Measurements from ENCODE around the gene ABCG8. TPM values are rescaled to one million over a fixed set of nuclear protein-coding genes. Genes with fewer than 3 reads are reported as not detected.

The ABCG8 gene
- total RNA-seq, 4 donors from 2014 or later: not detected

- DNase-seq (ENCODE audit: low spot score in 2 of 2): no peak
- Histone ChIP-seq H3K27ac (no peak overlapping the region), H3K4me1 (no peaks in the 10 kb centered on the region), H3K36me3 (peaks cover 76% of the 10 kb centered on the region), H3K9me3 (no peaks in the 10 kb centered on the region), H3K4me3 (no peak overlapping the region), H3K27me3 (no peaks in the 10 kb centered on the region)
- TF ChIP-seq CTCF (IDR thresholded peaks at IDR 0.05) (no peak), POLR2AphosphoS5 (IDR thresholded peaks at IDR 0.05) (no peak), EP300 (IDR thresholded peaks at IDR 0.05) (no peak), POLR2A (IDR thresholded peaks at IDR 0.05) (no peak)
- WGBS: 97% methylated on average over 6 of the region's 6 CpGs
Observed at GRCh38 chr2:43897492-43897891, 58.7 kb downstream of the ABCG8 start.

GRCh38 chr2:43898134-43898837, 59.5 kb downstream of the ABCG8 start:
- TF ChIP-seq CTCF (IDR thresholded peaks at IDR 0.05) (no peak), EP300 (IDR thresholded peaks at IDR 0.05) (no peak), POLR2A (IDR thresholded peaks at IDR 0.05) (no peak), POLR2AphosphoS5 (IDR thresholded peaks at IDR 0.05) (no peak)
- Histone ChIP-seq H3K27me3 (no peaks in the 10 kb centered on the region), H3K27ac (no peak overlapping the region), H3K36me3 (peaks cover 69% of the 10 kb centered on the region), H3K9me3 (no peaks in the 10 kb centered on the region), H3K4me1 (no peaks in the 10 kb centered on the region), H3K4me3 (no peak overlapping the region)
- DNase-seq (ENCODE audit: low spot score in 2 of 2): no peak
- WGBS: 84% methylated on average over 11 of the region's 11 CpGs

- Histone ChIP-seq H3K9me3 (no peaks in the 10 kb centered on the region), H3K27ac (no peak overlapping the region), H3K27me3 (no peaks in the 10 kb centered on the region), H3K4me3 (no peak overlapping the region), H3K36me3 (peaks cover 69% of the 10 kb centered on the region), H3K4me1 (no peaks in the 10 kb centered on the region)
- WGBS: 97% methylated on average over 11 of the region's 11 CpGs
- no peak for DNase-seq (ENCODE audit: low spot score in 2 of 2)
- no peak for TF ChIP-seq EP300 (IDR thresholded peaks at IDR 0.05)
- TF ChIP-seq POLR2A (IDR thresholded peaks at IDR 0.05): no peak
- no peak for TF ChIP-seq CTCF (IDR thresholded peaks at IDR 0.05)
- TF ChIP-seq POLR2AphosphoS5 (IDR thresholded peaks at IDR 0.05): no peak
Observed at GRCh38 chr2:43898838-43899346, 60.1 kb downstream of the ABCG8 start.

- no peak for TF ChIP-seq POLR2AphosphoS5 (IDR thresholded peaks at IDR 0.05)
- TF ChIP-seq CTCF (IDR thresholded peaks at IDR 0.05): no peak
- no peak for TF ChIP-seq POLR2A (IDR thresholded peaks at IDR 0.05)
- TF ChIP-seq EP300 (IDR thresholded peaks at IDR 0.05): no peak
- no peaks in the 10 kb centered on the region for H3K4me1 ChIP-seq
- H3K4me3 ChIP-seq: no peak overlapping the region
- no peak overlapping the region for H3K27ac ChIP-seq
- H3K9me3 ChIP-seq: no peaks in the 10 kb centered on the region
- WGBS: 86% methylated on average over 2 of the region's 2 CpGs
- H3K36me3 ChIP-seq: peaks cover 69% of the 10 kb centered on the region
- no peaks in the 10 kb centered on the region for H3K27me3 ChIP-seq
- no peak for DNase-seq (ENCODE audit: low spot score in 2 of 2)
Observed at GRCh38 chr2:43899589-43899988, 60.8 kb downstream of the ABCG8 start.

GRCh38 chr2:43905371-43905803, 66.6 kb downstream of the ABCG8 start:
- WGBS: 92% methylated on average over 11 of the region's 11 CpGs
- Histone ChIP-seq H3K27ac (no peak overlapping the region), H3K27me3 (no peaks in the 10 kb centered on the region), H3K4me3 (no peak overlapping the region), H3K9me3 (no peaks in the 10 kb centered on the region), H3K36me3 (peaks cover 45% of the 10 kb centered on the region), H3K4me1 (no peaks in the 10 kb centered on the region)
- TF ChIP-seq CTCF (IDR thresholded peaks at IDR 0.05) (no peak), POLR2AphosphoS5 (IDR thresholded peaks at IDR 0.05) (no peak), EP300 (IDR thresholded peaks at IDR 0.05) (no peak)
- DNase-seq (ENCODE audit: low spot score in 2 of 2): no peak

Measured in suprapubic skin (tissue), 4 donors.